HEK293 (cell line): ENCODE results near the gene PPP4R2.

Source experiments
- CTCF ChIA-PET: fragments of 350-600 bp; formaldehyde crosslinking; extraction: SDS; loops from one replicate; lab custom pipeline; 2021; ENCODE audit warnings: antibody characterized with exemption; lab: Yijun Ruan, JAX
- POLR2A ChIA-PET: fragments of 300-600 bp; formaldehyde crosslinking; extraction: SDS; loops from one replicate; lab custom pipeline; 2020; ENCODE audit warnings: antibody characterized with exemption, inconsistent platforms; lab: Yijun Ruan, JAX
- H3K27ac ChIP-seq: fragments of 200-500 bp; sonication (Bioruptor generic); 2 replicates; pipeline ENCODE4 v1.5.1; 2014; ENCODE audit warnings: low read depth, low read length, control low read depth, inconsistent platforms; ENCODE audit errors: extremely low read depth
- H3K36me3 ChIP-seq, 2 experiments: fragments of 200-500 bp in 1 of 2; sonication (Bioruptor generic) in 1 of 2; 1 replicate in 1 of 2; 2 replicates in 1 of 2; pipeline ENCODE4 v1.5.1; 2014 to 2017; ENCODE audit warnings: inconsistent platforms in 2 of 2, low read length in 2 of 2; ENCODE audit not compliant: control insufficient read depth in 2 of 2, insufficient read depth in 1 of 2
- H3K4me1 ChIP-seq: fragments of 200-500 bp; sonication (Bioruptor generic); 2 replicates; pipeline ENCODE4 v1.5.1; 2014; ENCODE audit warnings: mild to moderate bottlenecking, low read length, inconsistent platforms; ENCODE audit not compliant: control insufficient read depth, insufficient read depth
- H3K4me3 ChIP-seq: 2 replicates; pipeline ENCODE4 v1.5.1; 2011; ENCODE audit warnings: low read depth, mild to moderate bottlenecking, control low read depth, low read length, moderate library complexity
- H3K9me3 ChIP-seq: fragments of 200-500 bp; sonication (Bioruptor generic); 2 replicates; pipeline ENCODE4 v1.5.1; 2014; ENCODE audit warnings: low read depth, low read length, inconsistent platforms; ENCODE audit not compliant: control insufficient read depth, insufficient read depth
- AEBP2 ChIP-seq: fragments of 450-650 bp; formaldehyde crosslinking; IDR thresholded peaks from 2 replicates; pipeline ENCODE4 v1.5.1; 2016; ENCODE audit warnings: missing biosample characterization, missing genetic modification characterization, borderline replicate concordance
- HOXD13 ChIP-seq: sonication (generic); formaldehyde crosslinking; IDR thresholded peaks from 2 replicates; pipeline ENCODE4 v1.8.0; 2022; ENCODE audit warnings: missing genetic modification reagents, borderline replicate concordance
- IKZF3 ChIP-seq: fragments of 450-650 bp; IDR thresholded peaks from 2 replicates; pipeline ENCODE4 v1.5.0; 2018; ENCODE audit warnings: missing biosample characterization, mild to moderate bottlenecking, missing genetic modification characterization, moderate library complexity
- INSM2 ChIP-seq: fragments of 450-650 bp; formaldehyde crosslinking; IDR thresholded peaks from 2 replicates; pipeline ENCODE4 v1.5.1; 2016; ENCODE audit warnings: missing biosample characterization, missing genetic modification characterization
- PRDM2 ChIP-seq: fragments of 450-650 bp; formaldehyde crosslinking; IDR thresholded peaks from 2 replicates; pipeline ENCODE4 v1.5.1; 2016; ENCODE audit warnings: missing biosample characterization, missing genetic modification characterization, borderline replicate concordance
- SALL2 ChIP-seq: fragments of 450-650 bp; formaldehyde crosslinking; IDR thresholded peaks from 2 replicates; pipeline ENCODE4 v1.5.0; 2017; ENCODE audit warnings: missing biosample characterization, mild to moderate bottlenecking, missing genetic modification characterization, borderline replicate concordance
- ZBTB21 ChIP-seq: fragments of 450-650 bp; formaldehyde crosslinking; IDR thresholded peaks from 2 replicates; pipeline ENCODE4 v1.5.1; 2017; ENCODE audit warnings: missing biosample characterization, missing genetic modification characterization
- ZNF132 ChIP-seq: fragments of 450-650 bp; formaldehyde crosslinking; IDR thresholded peaks from 2 replicates; pipeline ENCODE4 v1.5.1; 2017; ENCODE audit warnings: missing biosample characterization, missing genetic modification characterization, borderline replicate concordance
- ZNF174 ChIP-seq: fragments of 450-650 bp; formaldehyde crosslinking; IDR thresholded peaks from 2 replicates; pipeline ENCODE4 v1.5.0; 2017; ENCODE audit warnings: missing biosample characterization, mild to moderate bottlenecking, missing genetic modification characterization
- ZNF394 ChIP-seq: fragments of 450-650 bp; formaldehyde crosslinking; IDR thresholded peaks from 2 replicates; pipeline ENCODE4 v1.5.1; 2016; ENCODE audit warnings: missing biosample characterization, missing genetic modification characterization, mild to moderate bottlenecking, moderate library complexity, borderline replicate concordance
- ZNF580 ChIP-seq: fragments of 450-650 bp; formaldehyde crosslinking; IDR thresholded peaks from 2 replicates; pipeline ENCODE4 v1.5.1; 2016; ENCODE audit warnings: missing biosample characterization, missing genetic modification characterization
- ZNF623 ChIP-seq: fragments of 450-650 bp; formaldehyde crosslinking; IDR thresholded peaks from 2 replicates; pipeline ENCODE4 v1.5.1; 2016; ENCODE audit warnings: missing biosample characterization, missing genetic modification characterization
- ZNF670 ChIP-seq: fragments of 450-650 bp; formaldehyde crosslinking; IDR thresholded peaks from 2 replicates; pipeline ENCODE4 v1.5.1; 2016; ENCODE audit warnings: missing biosample characterization, missing genetic modification characterization, low read depth
- ZNF76 ChIP-seq: fragments of 450-650 bp; formaldehyde crosslinking; IDR thresholded peaks from 2 replicates; pipeline ENCODE4; 2016; ENCODE audit warnings: low read depth, missing biosample characterization, missing genetic modification characterization, borderline replicate concordance
- ZSCAN18 ChIP-seq: fragments of 450-650 bp; formaldehyde crosslinking; IDR thresholded peaks from 2 replicates; pipeline ENCODE4 v1.5.1; 2016; ENCODE audit warnings: missing biosample characterization, missing genetic modification characterization
- ZSCAN23 ChIP-seq: fragments of 450-650 bp; formaldehyde crosslinking; IDR thresholded peaks from 2 replicates; pipeline ENCODE4 v1.5.1; 2016; ENCODE audit warnings: missing biosample characterization, missing genetic modification characterization
- TF ChIP-seq, protein P1 (sequence below): fragments of 450-650 bp; formaldehyde crosslinking; IDR thresholded peaks from 2 replicates; pipeline ENCODE4 v1.5.1; 2016; ENCODE audit warnings: missing biosample characterization, missing genetic modification characterization
- TF ChIP-seq, protein P2 (sequence below): fragments of 450-650 bp; formaldehyde crosslinking; IDR thresholded peaks from 2 replicates; pipeline ENCODE4 v1.5.1; 2017; ENCODE audit warnings: missing biosample characterization, missing genetic modification characterization
- TF ChIP-seq, protein P3 (sequence below): fragments of 450-650 bp; formaldehyde crosslinking; IDR thresholded peaks from 2 replicates; pipeline ENCODE4 v1.5.0; 2017; ENCODE audit warnings: missing biosample characterization, missing genetic modification characterization, borderline replicate concordance

PPP4R2 gene

GRCh38 chr3:73024836-73025235 is 28.2 kb downstream of the PPP4R2 start:
- no peak for TF ChIP-seq ZNF76 (tag by site-specific recombination)
- no peak for TF ChIP-seq ZSCAN23
- no peak for TF ChIP-seq ZNF394 (tag by site-specific recombination)
- no peak for TF ChIP-seq ZSCAN18 (tag by site-specific recombination)
- TF ChIP-seq ZNF174 (tag by site-specific recombination), result no peak
- TF ChIP-seq HOXD13 (CRISPR knock-in tag), result no peak
- TF ChIP-seq INSM2 (tag by site-specific recombination), result no peak
- no peak for TF ChIP-seq SALL2 (tag by site-specific recombination)
- no peak for TF ChIP-seq ZBTB21
- TF ChIP-seq, protein P1, sequence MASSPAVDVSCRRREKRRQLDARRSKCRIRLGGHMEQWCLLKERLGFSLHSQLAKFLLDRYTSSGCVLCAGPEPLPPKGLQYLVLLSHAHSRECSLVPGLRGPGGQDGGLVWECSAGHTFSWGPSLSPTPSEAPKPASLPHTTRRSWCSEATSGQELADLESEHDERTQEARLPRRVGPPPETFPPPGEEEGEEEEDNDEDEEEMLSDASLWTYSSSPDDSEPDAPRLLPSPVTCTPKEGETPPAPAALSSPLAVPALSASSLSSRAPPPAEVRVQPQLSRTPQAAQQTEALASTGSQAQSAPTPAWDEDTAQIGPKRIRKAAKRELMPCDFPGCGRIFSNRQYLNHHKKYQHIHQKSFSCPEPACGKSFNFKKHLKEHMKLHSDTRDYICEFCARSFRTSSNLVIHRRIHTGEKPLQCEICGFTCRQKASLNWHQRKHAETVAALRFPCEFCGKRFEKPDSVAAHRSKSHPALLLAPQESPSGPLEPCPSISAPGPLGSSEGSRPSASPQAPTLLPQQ (tag by site-specific recombination), result no peak
- no peak for TF ChIP-seq IKZF3 (tag by site-specific recombination)
- TF ChIP-seq AEBP2 (tag by site-specific recombination), result no peak
- no peak for TF ChIP-seq ZNF580 (tag by site-specific recombination)
- TF ChIP-seq, protein P2, sequence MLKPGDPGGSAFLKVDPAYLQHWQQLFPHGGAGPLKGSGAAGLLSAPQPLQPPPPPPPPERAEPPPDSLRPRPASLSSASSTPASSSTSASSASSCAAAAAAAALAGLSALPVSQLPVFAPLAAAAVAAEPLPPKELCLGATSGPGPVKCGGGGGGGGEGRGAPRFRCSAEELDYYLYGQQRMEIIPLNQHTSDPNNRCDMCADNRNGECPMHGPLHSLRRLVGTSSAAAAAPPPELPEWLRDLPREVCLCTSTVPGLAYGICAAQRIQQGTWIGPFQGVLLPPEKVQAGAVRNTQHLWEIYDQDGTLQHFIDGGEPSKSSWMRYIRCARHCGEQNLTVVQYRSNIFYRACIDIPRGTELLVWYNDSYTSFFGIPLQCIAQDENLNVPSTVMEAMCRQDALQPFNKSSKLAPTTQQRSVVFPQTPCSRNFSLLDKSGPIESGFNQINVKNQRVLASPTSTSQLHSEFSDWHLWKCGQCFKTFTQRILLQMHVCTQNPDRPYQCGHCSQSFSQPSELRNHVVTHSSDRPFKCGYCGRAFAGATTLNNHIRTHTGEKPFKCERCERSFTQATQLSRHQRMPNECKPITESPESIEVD (tag by site-specific recombination), result no peak
- TF ChIP-seq ZNF670 (tag by site-specific recombination), result no peak
- TF ChIP-seq ZNF623 (tag by site-specific recombination), result no peak
- TF ChIP-seq ZNF132 (tag by site-specific recombination), result no peak
- no peak for TF ChIP-seq PRDM2 (tag by site-specific recombination)
- TF ChIP-seq, protein P3, sequence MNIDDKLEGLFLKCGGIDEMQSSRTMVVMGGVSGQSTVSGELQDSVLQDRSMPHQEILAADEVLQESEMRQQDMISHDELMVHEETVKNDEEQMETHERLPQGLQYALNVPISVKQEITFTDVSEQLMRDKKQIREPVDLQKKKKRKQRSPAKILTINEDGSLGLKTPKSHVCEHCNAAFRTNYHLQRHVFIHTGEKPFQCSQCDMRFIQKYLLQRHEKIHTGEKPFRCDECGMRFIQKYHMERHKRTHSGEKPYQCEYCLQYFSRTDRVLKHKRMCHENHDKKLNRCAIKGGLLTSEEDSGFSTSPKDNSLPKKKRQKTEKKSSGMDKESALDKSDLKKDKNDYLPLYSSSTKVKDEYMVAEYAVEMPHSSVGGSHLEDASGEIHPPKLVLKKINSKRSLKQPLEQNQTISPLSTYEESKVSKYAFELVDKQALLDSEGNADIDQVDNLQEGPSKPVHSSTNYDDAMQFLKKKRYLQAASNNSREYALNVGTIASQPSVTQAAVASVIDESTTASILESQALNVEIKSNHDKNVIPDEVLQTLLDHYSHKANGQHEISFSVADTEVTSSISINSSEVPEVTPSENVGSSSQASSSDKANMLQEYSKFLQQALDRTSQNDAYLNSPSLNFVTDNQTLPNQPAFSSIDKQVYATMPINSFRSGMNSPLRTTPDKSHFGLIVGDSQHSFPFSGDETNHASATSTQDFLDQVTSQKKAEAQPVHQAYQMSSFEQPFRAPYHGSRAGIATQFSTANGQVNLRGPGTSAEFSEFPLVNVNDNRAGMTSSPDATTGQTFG, result no peak
- no peaks in the 10 kb centered on the region for H3K36me3 ChIP-seq
- peaks cover 7% of the 10 kb centered on the region for H3K4me1 ChIP-seq
- no peak overlapping the region for H3K4me3 ChIP-seq
- H3K27ac ChIP-seq, result no peak overlapping the region
- CTCF ChIA-PET, result interaction anchor here (0.6 to 2.1 kb wide), 2 partner anchors 30 to 32 kb away, joined by 3 to 6 read pairs; no protein-coding TSS in a partner anchor
- POLR2A ChIA-PET, result no interaction called here
- no peaks in the 10 kb centered on the region for H3K9me3 ChIP-seq
